Right atrium auricular region (tissue), 2 donors: ENCODE data around the gene MBTPS1. TPM values are rescaled to one million over a fixed set of nuclear protein-coding genes. Genes with fewer than 3 reads are reported as not detected.

Source experiments
- DNase-seq: peaks from one replicate; pipeline ENCODE4 v3.0.0-alpha.2; 2019; ENCODE audit warnings: low spot score
- H3K27ac ChIP-seq, 2 donors: fragments of 200-600 bp; sonication (generic); 1 replicate in 1 of 2; 2 replicates in 1 of 2; pipeline ENCODE4 v1.5.1; 2016 to 2019
- H3K27me3 ChIP-seq, 2 donors: fragments of 200-600 bp; sonication (generic); one replicate each; pipeline versions ENCODE4 v1.5.1 to v1.6.0; 2017 to 2019
- H3K36me3 ChIP-seq: fragments of 200-600 bp; sonication (generic); one replicate; pipeline ENCODE4 v1.5.1; 2016
- H3K4me1 ChIP-seq, 2 donors: fragments of 200-600 bp; sonication (generic); one replicate each; pipeline versions ENCODE4 v1.5.1 to v1.6.0; 2017 to 2019
- H3K4me3 ChIP-seq, 2 donors: fragments of 200-600 bp; sonication (generic); 1 replicate in 1 of 2; 2 replicates in 1 of 2; pipeline ENCODE4 v1.5.1; 2017 to 2019; ENCODE audit warnings: mild to moderate bottlenecking in 1 of 2, moderate library complexity in 1 of 2
- H3K9me3 ChIP-seq, 2 donors: fragments of 200-600 bp; sonication (generic); one replicate each; pipeline ENCODE4 v1.5.1; 2019
- CTCF ChIP-seq, 2 donors: fragments of 200-600 bp; sonication (generic); IDR thresholded peaks; one replicate each; pipeline ENCODE4 v1.5.1; 2019; ENCODE audit warnings: antibody characterized with exemption in 2 of 2
- total RNA-seq, 2 donors: library from RNA; depleted of rRNA; stranded (reverse); fragments of >200 nt; gene quantifications; one replicate each; pipeline ENCODE4 v1.1.0, GENCODE V29; 2016

MBTPS1 gene
- total RNA-seq, 2 donors from 2014 or later: 75.3 to 77.5 TPM

DNA sequence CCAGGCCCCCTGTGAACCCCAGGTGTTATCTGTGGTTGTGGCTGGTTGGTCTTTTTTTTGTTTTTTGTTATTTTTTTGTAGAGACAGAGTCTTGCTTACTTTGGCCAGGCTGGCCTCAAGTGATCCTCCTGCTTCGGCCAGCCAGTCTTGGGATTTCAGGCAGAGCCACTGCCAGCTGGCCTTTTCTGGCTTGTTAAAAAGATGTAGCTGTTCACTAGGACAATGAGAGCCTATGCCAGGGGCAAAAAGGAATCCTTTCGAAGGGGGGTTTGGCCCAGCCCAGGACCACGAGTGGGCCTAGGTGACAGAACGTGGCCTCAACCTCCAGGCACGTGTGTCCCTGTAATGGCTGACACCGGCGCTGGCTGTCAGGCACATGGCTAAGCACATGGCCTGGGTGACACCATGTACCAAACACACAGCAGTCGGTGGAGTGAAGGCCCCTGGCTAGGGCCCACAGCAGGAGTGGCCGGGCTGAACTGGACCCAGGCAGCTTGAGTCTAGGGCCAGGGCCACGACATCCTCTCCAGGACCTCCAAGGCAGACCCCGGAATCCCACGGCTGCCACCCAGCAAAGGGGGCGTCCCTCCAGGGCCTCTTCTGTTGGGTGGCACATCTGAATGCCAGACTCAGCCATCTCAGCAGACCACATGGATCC is 67.2 kb downstream of the MBTPS1 start:
- Histone ChIP-seq H3K27me3 (no peaks in the 10 kb centered on the region), H3K9me3 (no peaks in the 10 kb centered on the region), H3K4me1 (no peaks in the 10 kb centered on the region), H3K36me3 (peaks cover 19% of the 10 kb centered on the region), H3K4me3 (no peak overlapping the region), H3K27ac (no peak overlapping the region)
- DNase-seq: no peak
- no peak for TF ChIP-seq CTCF (IDR thresholded peaks at IDR 0.05)

GRCh38 chr16:84048871-84049270 is 67.9 kb downstream of the MBTPS1 start:
- no peak for TF ChIP-seq CTCF (IDR thresholded peaks at IDR 0.05)
- no peak for DNase-seq
- peaks cover 12% of the 10 kb centered on the region for H3K36me3 ChIP-seq
- H3K4me1 ChIP-seq: peaks cover 0 to 1% of the 10 kb centered on the region in 2 donors
- H3K9me3 ChIP-seq: no peaks in the 10 kb centered on the region
- H3K27me3 ChIP-seq: no peaks in the 10 kb centered on the region
- H3K4me3 ChIP-seq: no peak overlapping the region
- H3K27ac ChIP-seq: no peak overlapping the region

GRCh38 chr16:84048270-84048669 is 68.5 kb downstream of the MBTPS1 start:
- Histone ChIP-seq H3K27me3 (no peaks in the 10 kb centered on the region), H3K9me3 (no peaks in the 10 kb centered on the region), H3K27ac (no peak overlapping the region), H3K4me3 (no peak overlapping the region), H3K4me1 (peaks cover 0 to 7% of the 10 kb centered on the region in 2 donors), H3K36me3 (peaks cover 8% of the 10 kb centered on the region)
- no peak for DNase-seq
- no peak for TF ChIP-seq CTCF (IDR thresholded peaks at IDR 0.05)

DNA sequence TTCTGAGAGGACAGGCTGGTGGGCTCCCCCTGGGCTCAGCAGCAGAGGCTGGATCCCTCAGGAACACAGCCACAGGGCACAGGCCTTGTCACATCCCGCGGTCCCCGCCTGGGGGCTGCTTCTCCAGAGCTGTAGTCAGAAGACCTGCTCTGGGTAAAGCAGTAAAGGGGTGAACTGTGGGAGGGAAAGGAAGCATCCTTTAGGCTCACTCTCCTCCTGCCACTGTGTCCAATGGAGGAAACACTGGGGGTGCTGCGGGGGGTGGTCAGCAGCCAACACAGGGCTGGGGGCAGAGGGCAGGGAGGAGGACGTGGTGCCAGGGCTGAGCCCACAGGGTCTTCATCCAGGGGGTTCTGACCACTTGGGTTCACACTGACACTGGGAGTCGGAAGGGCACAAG is 69.1 kb downstream of the MBTPS1 start:
- H3K9me3 ChIP-seq: no peaks in the 10 kb centered on the region
- no peak for DNase-seq
- no peak overlapping the region for H3K4me3 ChIP-seq
- peaks cover 0 to 8% of the 10 kb centered on the region in 2 donors for H3K4me1 ChIP-seq
- H3K36me3 ChIP-seq: peaks cover 8% of the 10 kb centered on the region
- no peak overlapping the region for H3K27ac ChIP-seq
- no peaks in the 10 kb centered on the region for H3K27me3 ChIP-seq
- TF ChIP-seq CTCF (IDR thresholded peaks at IDR 0.05): no peak

DNA sequence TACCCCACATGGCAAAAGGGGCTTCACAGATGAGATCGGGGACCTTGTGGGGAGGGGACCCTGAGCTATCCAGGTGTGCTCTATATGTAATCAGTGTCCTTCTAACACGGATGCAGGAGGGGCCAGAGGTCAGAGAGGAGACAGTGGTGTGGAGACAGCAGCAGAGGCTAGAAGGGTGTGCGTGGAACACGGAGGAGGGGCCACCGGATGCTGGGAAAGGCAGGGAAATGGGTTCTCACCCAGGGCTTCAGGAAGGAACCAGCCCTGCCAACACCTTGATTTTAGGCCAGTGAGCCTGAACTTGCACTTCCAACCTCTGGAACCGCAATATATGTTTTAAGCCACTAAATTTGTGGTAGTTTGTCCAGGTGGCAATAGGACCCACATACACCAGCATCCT is 69.5 kb downstream of the MBTPS1 start:
- Histone ChIP-seq H3K9me3 (no peaks in the 10 kb centered on the region), H3K4me3 (no peak overlapping the region), H3K27me3 (no peaks in the 10 kb centered on the region), H3K27ac (no peak overlapping the region), H3K36me3 (peaks cover 8% of the 10 kb centered on the region), H3K4me1 (peaks cover 0 to 8% of the 10 kb centered on the region in 2 donors)
- DNase-seq: no peak
- no peak for TF ChIP-seq CTCF (IDR thresholded peaks at IDR 0.05)
